ENCODE data around the gene NUMA1.

DNA sequence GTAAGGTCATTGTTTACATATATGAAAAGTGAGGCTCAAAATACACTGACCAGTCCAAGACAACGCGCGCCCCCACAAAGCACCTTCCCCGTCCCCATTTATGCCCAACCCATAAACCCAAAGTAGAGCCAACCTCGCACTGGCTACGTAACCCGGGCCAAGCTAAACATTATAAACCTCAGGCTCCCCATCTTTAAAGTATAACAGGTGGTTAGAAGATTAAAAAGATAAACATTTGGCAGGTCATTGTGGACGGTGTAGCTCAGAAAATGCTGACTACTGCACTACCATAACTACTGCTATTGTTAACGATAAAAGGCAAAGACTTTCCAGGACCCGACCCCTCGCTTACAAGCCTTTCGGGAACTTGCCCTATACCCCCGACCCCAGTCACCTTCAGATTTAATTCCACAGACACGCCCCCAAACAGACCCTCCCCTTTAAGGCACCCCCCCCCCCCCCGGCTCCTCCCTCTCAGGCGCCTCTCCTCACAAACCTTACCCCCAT, 470 bp downstream of the NUMA1 start:
- TF ChIP-seq, protein P1, sequence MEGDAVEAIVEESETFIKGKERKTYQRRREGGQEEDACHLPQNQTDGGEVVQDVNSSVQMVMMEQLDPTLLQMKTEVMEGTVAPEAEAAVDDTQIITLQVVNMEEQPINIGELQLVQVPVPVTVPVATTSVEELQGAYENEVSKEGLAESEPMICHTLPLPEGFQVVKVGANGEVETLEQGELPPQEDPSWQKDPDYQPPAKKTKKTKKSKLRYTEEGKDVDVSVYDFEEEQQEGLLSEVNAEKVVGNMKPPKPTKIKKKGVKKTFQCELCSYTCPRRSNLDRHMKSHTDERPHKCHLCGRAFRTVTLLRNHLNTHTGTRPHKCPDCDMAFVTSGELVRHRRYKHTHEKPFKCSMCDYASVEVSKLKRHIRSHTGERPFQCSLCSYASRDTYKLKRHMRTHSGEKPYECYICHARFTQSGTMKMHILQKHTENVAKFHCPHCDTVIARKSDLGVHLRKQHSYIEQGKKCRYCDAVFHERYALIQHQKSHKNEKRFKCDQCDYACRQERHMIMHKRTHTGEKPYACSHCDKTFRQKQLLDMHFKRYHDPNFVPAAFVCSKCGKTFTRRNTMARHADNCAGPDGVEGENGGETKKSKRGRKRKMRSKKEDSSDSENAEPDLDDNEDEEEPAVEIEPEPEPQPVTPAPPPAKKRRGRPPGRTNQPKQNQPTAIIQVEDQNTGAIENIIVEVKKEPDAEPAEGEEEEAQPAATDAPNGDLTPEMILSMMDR (conservative IDR thresholded peaks at IDR 0.05): no peak
- no peak for TF ChIP-seq EZH2 (IDR thresholded peaks at IDR 0.05; ENCODE audit: low read depth)

Data from PC-9 (cell line).